Gastrocnemius medialis (tissue), 4 donors: ENCODE measurements around the gene BAK1. TPM values are rescaled to one million over a fixed set of nuclear protein-coding genes. Genes with fewer than 3 reads are reported as not detected.

Source experiments
- ATAC-seq, 2 donors: fragments of 150-250 bp; one replicate each; pipeline ENCODE4 v1.9.1; 2016
- DNase-seq, 2 donors: peaks; one replicate each; pipeline ENCODE4 v3.0.0-alpha.2; 2019
- H3K27ac ChIP-seq, 4 donors: fragments of 200-600 bp; sonication (generic); 1 replicate in 1 of 4; 2 replicates in 3 of 4; pipeline ENCODE4 v1.5.1; 2016 to 2018; ENCODE audit warnings: mild to moderate bottlenecking in 2 of 4, moderate library complexity in 1 of 4
- H3K27me3 ChIP-seq, 3 donors: fragments of 200-600 bp; sonication (generic) in 2 of 3; 1 replicate in 1 of 3; 2 replicates in 2 of 3; pipeline versions ENCODE4 v1.5.1 to v1.6.0; 2016 to 2019; ENCODE audit warnings: mild to moderate bottlenecking in 1 of 3, moderate library complexity in 1 of 3
- H3K36me3 ChIP-seq, 2 donors: fragments of 200-600 bp; sonication (generic) in 1 of 2; one replicate each; pipeline ENCODE4 v1.5.1; 2017 to 2018
- H3K4me1 ChIP-seq, 2 donors: fragments of 200-600 bp; sonication (generic) in 1 of 2; one replicate each; pipeline ENCODE4 v1.5.1; 2016 to 2017; ENCODE audit warnings: mild to moderate bottlenecking in 2 of 2
- H3K4me3 ChIP-seq, 4 donors: fragments of 200-600 bp; sonication (generic) in 3 of 4; 1 replicate in 1 of 4; 2 replicates in 3 of 4; pipeline ENCODE4 v1.5.1; 2016 to 2019; ENCODE audit warnings: mild to moderate bottlenecking in 2 of 4
- H3K9me3 ChIP-seq, 3 donors: fragments of 200-600 bp; sonication (generic) in 2 of 3; 1 replicate in 1 of 3; 2 replicates in 2 of 3; pipeline ENCODE4 v1.5.1; 2016 to 2019
- CTCF ChIP-seq, 5 experiments: fragments of 450-650 bp in 3 of 5; fragments of 200-600 bp in 2 of 5; sonication (generic) in 2 of 5; IDR thresholded peaks in 4 of 5; conservative IDR thresholded peaks in 1 of 5; 1 replicate in 4 of 5; 2 replicates in 1 of 5; pipeline ENCODE4 v1.5.1; 2016 to 2019; ENCODE audit warnings: antibody characterized with exemption in 5 of 5, mild to moderate bottlenecking in 3 of 5, moderate library complexity in 3 of 5
- POLR2A ChIP-seq, 2 donors: fragments of 450-650 bp; IDR thresholded peaks; one replicate each; pipeline ENCODE4 v1.6.1; 2017; ENCODE audit warnings: antibody characterized with exemption in 2 of 2, mild to moderate bottlenecking in 2 of 2, moderate library complexity in 2 of 2
- in situ Hi-C, 4 donors: fragments of 200-750 bp; cut with MboI; loops; one replicate each; pipeline versions ENCODE4 v1.15.0 to v1.8.0; 2017; ENCODE audit warnings: low sequenced_read_pairs in 4 of 4
- intact Hi-C: fragments of 100-400 bp; cut with DNase I; formaldehyde crosslinking; loops from one replicate; pipeline ENCODE4 v1.15.1; 2023; ENCODE audit warnings: low total_unique reads
- total RNA-seq, 4 donors: library from RNA; depleted of rRNA; stranded (reverse); fragments of >200 nt; gene quantifications; one replicate each; pipeline versions ENCODE4 v1.1.0 to v1.2.3, GENCODE V29; 2016

Gene BAK1
- total RNA-seq, 4 donors from 2014 or later, result 5.8 to 11.7 (median 8.2) TPM

- no peak for TF ChIP-seq POLR2A (IDR thresholded peaks at IDR 0.05)
- no peak for TF ChIP-seq CTCF (IDR thresholded peaks at IDR 0.05 in 4 of 5, conservative IDR thresholded peaks at IDR 0.05 in 1 of 5)
- ATAC-seq (no peak), DNase-seq (no peak)
- peaks cover 9 to 22% of the 10 kb centered on the region in 2 donors for H3K4me1 ChIP-seq
- in situ Hi-C loops, result no loop called here
- intact Hi-C loops, result no loop called here
- no peak overlapping the region for H3K4me3 ChIP-seq
- H3K9me3 ChIP-seq, result no peaks in the 10 kb centered on the region
- no peaks in the 10 kb centered on the region for H3K36me3 ChIP-seq
- no peak overlapping the region for H3K27ac ChIP-seq
- no peaks in the 10 kb centered on the region for H3K27me3 ChIP-seq
Observed at GRCh38 chr6:33613795-33614168, 33.7 kb upstream of the BAK1 start.

GRCh38 chr6:33613146-33613794 lies 33.2 kb upstream of the BAK1 start:
- in situ Hi-C loops, result no loop called here
- DNase-seq, result no peak
- Histone ChIP-seq H3K9me3 (no peaks in the 10 kb centered on the region), H3K27ac (no peak overlapping the region), H3K4me1 (peaks cover 11 to 27% of the 10 kb centered on the region in 2 donors), H3K27me3 (no peaks in the 10 kb centered on the region), H3K4me3 (no peak overlapping the region), H3K36me3 (no peaks in the 10 kb centered on the region)
- intact Hi-C loops, result no loop called here
- TF ChIP-seq POLR2A (IDR thresholded peaks at IDR 0.05) (no peak), CTCF (IDR thresholded peaks at IDR 0.05 in 4 of 5, conservative IDR thresholded peaks at IDR 0.05 in 1 of 5) (no peak)
- no peak for ATAC-seq

- TF ChIP-seq CTCF (IDR thresholded peaks at IDR 0.05 in 4 of 5, conservative IDR thresholded peaks at IDR 0.05 in 1 of 5) (no peak), POLR2A (IDR thresholded peaks at IDR 0.05) (no peak)
- Histone ChIP-seq H3K27ac (no peak overlapping the region), H3K4me3 (no peak overlapping the region), H3K27me3 (no peaks in the 10 kb centered on the region), H3K36me3 (no peaks in the 10 kb centered on the region), H3K4me1 (peaks cover 11 to 32% of the 10 kb centered on the region in 2 donors), H3K9me3 (no peaks in the 10 kb centered on the region)
- in situ Hi-C loops (no loop called here), intact Hi-C loops (no loop called here)
- no peak for DNase-seq
- ATAC-seq, result no peak
Observed at GRCh38 chr6:33610779-33611732, 31.0 kb upstream of the BAK1 start.

- Histone ChIP-seq H3K4me1 (peaks cover 11 to 32% of the 10 kb centered on the region in 2 donors), H3K4me3 (no peak overlapping the region), H3K9me3 (no peaks in the 10 kb centered on the region), H3K36me3 (no peaks in the 10 kb centered on the region), H3K27me3 (no peaks in the 10 kb centered on the region), H3K27ac (peak overlapping the region in 3 of 4 donors; percentile 46 to 62 (median 61))
- intact Hi-C loops (no loop called here), in situ Hi-C loops (no loop called here)
- ATAC-seq, result no peak
- TF ChIP-seq POLR2A (IDR thresholded peaks at IDR 0.05), result no peak
- TF ChIP-seq CTCF (IDR thresholded peaks at IDR 0.05 in 4 of 5, conservative IDR thresholded peaks at IDR 0.05 in 1 of 5), result no peak
- no peak for DNase-seq
Observed at GRCh38 chr6:33610067-33610466, 30.0 kb upstream of the BAK1 start.
